IPS-NIHi11 (cell line): Measurements from ENCODE around the gene LDLRAD3.

Experiments
- DNase-seq: peaks from one replicate; pipeline ENCODE4 v3.0.0; 2012; ENCODE audit warnings: mixed read lengths, low spot score

LDLRAD3 gene

DNA sequence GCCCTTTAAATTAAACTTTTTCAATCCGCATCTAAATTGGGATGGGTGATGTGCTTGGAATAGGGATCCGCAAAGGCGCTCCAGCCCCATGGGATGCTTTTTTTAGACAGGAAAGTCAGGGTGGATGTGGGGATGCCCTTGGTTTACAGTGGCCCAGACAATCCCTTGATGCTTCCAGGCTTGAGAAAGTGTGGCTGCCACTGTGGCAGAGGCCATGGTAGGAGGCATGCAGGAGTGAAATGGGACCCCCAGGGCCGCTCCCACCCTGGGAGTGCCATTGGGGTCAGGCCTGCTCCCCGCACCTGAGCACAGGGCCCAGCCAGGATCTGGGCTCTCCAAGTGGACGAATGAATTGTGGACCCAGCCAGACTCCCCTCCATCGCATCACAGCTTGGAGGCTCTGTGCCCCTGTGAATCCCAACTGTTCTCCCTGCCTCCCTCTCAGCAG is 269.6 kb downstream of the LDLRAD3 start:
- no peak for DNase-seq

DNA sequence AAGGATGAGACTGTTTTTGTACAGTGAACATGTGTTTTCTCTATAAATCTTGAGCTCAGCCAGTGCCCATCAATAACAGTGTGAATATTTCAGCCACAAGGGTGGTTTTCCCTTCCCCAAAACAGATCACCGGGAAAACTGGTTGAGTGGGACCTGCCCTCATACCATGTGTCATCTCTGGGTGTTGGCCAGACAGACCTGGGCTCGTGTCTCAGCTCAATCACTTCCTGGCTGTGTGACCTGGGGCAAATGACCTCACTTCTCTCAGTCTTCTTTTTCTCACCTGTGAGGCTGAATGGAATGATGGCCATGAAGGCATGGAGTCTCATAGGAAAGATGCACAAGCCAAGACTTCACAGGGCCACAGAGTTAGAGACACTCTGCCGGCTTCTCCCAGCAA is 270.6 kb downstream of the LDLRAD3 start:
- no peak for DNase-seq

DNA sequence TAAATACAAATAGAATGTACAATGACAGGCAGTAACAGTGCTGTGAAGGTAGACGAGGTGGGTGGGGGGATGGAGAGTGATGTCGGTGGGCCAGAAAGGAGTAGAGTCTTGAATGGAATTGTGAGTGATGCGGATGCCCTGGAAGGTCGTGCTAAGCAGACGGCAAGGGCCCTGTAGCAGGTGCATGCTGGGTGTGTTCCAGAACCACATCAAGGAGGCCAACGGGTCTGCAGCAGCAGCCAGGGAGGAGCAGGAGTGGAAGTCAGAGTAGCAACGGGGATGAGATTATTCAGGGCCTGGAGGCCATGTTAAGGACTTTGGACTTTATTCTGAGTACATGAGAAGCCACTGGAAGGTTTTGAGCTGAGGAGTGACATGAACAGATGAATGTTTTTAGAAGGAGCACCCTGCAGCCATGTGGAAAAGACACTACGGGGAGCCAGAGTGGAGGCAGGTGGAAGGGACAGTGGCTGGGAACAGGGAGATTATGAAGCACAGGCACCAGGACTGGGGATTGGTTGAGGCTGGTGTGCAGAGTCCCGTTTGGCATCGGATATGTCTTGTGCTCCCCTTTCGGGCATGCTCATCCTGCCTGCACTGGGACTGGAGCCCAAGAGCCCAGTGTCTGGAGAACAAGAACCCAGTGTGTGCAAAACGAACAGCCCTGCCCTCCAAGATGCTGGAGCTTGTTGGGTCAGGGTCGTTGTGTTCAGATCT is 271.3 kb downstream of the LDLRAD3 start:
- no peak for DNase-seq

DNA sequence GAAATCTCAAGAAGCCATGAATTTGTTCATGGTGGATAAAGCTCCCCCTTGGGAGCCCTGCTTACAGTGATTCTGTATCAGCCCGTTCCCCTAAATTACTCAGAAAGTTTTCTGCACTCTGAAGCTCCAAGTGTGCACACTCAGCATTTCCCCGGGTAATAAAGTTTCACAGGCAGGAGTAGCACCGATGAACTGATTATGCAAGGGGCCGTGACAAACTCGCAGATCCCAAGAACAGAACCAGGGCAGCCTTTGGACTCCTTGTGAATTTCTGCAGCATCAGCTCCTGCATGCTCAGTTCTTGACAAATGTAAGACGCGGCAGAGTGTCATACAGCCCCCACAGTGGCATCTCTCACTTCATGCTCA is 271.8 kb downstream of the LDLRAD3 start:
- DNase-seq = no peak

DNA sequence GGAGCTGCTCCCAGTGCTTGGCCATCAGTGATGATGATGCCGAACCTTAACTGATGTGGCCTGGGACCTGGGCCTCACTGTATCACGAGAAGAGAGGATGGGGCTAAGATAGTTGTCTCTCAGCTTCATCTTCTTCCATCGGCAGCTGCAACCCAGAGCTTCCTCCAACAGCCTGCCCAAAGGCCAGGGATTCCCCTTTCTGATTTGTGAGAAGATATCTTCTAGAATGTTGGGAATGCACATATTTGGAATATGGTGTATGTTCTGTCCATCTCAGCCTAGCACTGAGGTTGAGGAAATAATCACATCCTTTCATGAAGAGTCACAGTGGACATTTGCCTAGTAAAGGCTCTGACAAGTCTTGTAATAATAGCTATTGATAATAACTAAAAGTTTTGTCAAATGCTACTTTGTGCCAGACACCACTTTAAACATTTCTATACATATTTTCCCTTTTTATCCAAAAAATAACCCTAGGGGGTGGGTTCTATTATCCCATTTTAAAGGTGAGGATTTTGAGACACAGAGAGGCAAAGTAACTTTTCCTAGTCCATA is 272.3 kb downstream of the LDLRAD3 start:
- DNase-seq = no peak

DNA sequence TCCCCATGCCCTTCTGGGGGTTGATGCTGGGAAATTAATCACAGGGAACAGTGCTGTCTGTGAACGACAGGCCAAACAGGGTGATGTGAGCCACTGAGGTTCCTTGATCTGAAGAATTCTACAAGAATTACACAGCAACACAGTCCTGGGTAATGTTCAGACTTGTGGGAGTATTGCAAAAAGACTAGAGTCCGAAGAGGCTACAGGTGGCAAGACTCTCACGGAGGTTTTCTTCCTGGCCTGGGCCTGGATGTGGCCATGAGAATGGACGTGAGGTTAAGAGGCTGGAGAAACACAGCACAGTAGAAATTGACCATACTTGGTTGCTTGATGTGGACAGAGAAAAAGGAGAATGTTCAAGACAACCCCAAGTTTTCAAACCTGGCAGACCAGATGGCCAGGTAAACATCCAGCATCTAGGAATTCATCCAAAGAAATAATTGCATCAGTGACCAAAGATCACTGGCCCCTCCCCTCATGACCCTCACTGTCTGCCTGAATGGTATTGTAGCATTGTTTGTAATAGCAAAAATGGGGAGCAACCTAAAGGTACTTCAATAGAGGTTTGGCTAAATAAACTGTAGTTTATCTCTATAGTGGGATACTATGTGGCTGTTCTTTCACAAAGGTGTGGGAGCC is 274.5 kb downstream of the LDLRAD3 start:
- DNase-seq = no peak

DNA sequence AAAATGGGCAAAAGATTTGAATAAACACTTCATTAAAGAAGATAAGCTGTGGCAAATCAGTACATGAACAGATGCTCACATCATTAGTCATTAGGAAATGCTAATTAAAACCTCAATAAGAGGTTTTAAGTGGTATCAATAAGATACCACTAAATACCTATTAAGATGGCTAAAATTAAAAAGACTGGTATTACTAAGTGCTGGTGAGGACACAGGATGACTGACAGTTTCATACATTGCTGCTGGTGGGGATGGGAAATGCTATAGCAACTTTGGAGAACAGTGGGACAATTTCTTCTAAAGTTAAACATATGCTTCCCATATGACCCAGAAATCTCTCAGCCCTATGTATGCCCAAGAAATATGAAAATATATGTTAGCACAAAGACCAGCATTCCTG is 276.1 kb downstream of the LDLRAD3 start:
- DNase-seq = no peak

DNA sequence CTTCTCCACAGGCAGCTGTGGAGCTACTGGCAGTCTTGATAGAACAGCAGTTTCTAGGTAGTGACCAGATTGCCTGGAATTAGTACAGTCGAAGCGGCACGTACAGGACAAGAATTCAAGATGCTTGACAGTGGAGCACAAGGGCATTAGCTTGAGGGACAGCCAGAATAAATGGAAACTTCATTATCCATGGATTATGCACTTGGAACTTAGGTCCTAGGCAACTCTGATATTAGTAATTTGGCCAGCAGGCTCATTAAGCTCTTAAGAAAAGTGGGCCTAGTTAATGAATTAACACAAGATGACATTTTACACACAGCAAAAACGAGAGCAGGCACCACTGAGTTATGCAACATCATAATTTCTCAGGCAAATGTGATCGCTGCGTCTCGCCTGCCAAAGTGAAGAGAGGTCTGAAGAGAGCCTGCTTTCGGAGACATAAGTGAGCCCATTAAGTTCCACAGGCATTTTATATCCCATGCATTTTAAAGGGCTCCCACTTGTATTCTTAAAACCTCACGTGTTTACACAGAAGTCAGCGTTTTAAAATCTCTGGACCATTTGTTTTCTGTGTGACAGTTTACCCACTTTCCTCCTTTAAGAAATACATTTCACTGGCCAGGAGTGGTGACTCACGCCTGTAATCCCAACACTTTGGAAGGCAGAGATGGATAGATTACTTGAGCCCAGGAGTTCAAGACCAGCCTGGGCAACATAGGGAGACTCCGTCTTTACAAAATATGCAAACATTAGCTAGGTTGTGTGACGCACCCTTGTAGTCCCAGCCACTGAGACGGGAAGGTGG is 279.2 kb downstream of the LDLRAD3 start:
- DNase-seq = no peak

DNA sequence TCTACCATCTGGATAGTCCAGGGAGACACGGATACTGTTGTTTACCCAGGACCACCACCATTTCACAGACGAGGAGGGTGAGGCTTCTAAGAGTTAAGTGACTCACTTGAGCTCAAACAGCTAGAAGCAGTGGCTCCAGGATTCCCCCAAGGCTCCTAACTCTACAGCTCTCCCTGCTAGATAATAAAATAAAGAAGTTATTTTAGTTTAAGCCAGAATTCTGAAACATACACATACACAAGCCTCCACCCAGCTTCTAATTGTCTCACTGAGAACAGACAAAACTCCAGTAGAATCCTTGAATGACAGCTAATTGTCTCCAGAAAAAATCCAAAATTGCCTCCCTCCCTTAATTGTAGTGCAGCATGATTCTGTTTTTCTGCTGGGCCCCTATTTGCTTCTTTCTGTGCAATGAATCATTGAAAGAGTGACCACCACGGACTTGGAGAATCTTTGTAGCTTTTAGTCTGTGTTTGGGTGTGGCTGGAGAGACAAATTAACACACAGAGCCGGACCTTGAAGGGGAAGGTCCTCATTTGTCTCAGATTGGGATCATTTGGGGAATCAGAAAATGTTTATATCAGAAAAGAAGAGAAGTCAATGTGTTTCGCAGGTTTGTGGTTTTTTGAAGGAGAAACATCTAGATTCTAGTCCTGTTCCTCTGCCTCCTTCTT is 280.5 kb downstream of the LDLRAD3 start:
- DNase-seq = no peak

DNA sequence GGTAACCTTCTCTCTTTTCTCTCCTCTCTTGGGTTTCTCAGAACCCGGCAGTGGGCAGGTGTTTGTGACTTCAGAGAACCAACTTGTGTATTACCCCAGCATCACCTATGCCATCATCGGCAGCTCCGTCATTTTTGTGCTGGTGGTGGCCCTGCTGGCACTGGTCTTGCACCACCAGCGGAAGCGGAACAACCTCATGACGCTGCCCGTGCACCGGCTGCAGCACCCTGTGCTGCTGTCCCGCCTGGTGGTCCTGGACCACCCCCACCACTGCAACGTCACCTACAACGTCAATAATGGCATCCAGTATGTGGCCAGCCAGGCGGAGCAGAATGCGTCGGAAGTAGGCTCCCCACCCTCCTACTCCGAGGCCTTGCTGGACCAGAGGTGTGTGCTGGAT is 283.2 kb downstream of the LDLRAD3 start:
- no peak for DNase-seq

DNA sequence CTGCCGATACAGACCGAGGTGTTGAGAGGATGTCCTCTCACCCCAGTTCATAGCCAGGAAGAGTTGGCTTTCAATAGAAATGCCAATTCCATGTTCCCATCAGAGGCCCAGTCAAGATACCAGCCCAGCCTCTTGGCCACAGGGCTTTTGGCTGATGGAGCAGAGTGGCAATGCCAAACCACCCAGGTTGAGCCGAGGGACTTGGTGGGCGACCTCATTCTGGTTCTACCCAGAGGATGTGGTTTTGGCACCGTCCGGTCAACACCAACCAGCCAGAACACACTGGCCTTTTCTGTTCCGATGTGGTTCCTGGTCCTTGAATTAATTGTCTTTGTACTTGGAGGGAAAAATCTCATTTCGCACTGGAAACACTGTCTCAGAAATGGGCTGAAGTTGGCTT is 284.8 kb downstream of the LDLRAD3 start:
- no peak for DNase-seq

DNA sequence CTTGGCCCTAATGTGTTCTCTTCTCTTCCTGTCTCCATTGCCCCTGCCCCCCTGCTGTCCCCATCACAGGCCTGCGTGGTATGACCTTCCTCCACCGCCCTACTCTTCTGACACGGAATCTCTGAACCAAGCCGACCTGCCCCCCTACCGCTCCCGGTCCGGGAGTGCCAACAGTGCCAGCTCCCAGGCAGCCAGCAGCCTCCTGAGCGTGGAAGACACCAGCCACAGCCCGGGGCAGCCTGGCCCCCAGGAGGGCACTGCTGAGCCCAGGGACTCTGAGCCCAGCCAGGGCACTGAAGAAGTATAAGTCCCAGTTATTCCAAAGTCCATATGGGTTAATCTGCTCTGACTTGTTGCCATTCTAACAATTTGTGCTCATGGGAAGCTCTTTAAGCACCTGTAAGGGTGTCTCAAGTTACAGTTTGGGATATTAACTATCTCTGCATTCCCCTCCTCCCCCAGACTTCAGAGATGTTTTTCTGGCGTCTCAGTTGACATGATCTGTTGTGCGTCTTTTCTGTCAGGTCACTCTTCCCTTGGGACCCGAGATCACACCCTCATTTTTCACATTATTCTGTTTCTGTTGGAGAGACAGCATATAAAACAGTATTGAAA is 285.3 kb downstream of the LDLRAD3 start:
- DNase-seq = no peak

DNA sequence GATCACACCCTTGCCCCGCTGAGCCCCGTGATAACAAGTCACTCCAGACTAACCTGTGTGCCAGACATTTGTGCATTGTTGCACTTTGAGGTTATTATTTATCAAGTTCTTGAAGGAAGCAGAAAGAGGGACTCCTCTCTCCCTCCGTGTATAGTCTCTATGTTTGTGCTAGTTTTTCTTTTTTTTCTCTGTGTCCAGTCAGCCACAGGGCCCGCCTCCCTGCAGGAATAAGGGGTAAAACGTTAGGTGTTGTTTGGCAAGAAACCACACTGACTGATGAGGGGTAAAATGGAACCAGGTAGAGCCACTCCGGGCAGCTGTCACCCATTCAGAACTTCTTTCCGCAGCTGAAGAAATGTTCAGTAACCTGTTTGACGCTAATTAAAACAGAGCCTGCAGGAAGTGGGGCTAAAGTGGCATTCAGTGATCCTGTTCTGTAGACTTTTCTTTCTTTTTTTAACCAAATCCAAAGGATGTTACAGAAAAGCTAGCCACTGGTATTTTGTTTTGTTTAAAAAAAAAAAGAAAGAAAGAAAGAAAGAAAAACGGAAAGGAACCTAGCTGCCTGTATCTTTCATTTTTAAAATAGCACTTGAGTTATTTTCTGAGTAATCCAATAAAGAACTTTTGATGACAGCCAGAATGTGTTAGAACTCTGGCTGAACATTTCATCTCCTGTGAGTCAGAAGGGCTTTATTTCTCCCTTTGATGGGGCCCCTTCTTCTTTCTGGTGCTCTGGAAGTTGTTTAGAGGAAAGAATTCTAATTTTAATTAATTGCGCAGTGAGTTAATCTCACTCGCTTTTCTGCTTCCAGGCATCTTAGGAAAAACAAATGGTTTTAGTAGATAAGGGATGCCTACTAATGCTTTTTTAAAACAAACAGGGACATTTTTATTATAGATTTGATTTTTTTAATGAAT is 287.2 kb downstream of the LDLRAD3 start:
- no peak for DNase-seq

DNA sequence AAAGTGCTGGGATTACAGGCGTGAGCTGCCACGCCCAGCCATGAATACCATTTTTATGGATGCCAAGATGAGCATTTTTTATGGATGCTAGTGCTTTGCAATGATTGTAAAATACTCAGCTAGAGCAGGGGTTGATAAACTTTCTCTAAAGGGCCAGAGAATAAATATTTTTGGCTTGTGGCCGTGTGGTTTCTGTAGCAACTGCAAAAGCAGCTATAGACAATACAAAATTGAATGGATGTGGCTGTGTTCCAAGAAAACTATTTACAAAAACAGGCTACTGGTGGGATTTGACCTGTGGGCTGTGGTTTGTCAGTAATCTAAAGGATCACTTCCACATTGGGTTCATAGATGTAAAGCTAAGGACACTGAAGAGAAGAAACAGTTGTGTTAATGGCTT is 289.3 kb downstream of the LDLRAD3 start:
- DNase-seq = no peak

DNA sequence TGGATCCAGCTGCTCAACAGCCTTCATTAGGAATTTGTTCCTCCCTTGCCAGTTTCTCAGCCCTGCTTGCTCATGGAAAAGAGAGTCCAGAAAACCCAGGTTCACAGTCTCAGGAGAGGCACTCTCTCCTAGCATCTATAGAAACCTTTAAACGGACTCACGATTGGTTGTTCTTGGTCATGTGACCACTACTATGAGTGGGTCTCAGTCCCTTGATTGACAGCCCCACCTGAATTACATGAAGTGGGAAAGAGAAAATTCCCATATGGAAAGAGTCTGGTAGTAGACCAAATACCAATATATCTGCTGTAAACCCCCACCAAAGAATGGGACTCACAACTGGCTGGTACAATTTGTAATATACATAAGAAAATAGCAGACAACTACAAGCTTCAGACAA is 291.0 kb downstream of the LDLRAD3 start:
- DNase-seq = no peak

DNA sequence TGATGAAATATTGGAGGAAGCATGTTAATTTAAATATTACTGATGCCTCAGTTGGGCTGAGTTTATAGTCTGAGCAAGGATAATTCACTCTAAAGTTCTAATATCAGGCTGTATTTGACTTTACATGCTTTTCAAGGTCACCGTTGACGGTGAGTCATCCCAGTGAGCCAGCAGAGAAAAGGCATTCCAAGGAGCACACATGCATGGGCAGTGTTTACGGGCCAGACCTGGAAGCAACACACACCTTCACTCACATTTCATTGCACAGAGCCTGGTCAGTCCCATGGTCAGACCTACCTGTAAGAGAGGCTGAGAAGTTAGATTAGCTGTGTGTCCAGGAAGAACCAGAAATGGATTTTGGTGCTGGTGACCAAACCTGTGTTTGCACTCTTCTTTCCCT is 291.9 kb downstream of the LDLRAD3 start:
- no peak for DNase-seq

DNA sequence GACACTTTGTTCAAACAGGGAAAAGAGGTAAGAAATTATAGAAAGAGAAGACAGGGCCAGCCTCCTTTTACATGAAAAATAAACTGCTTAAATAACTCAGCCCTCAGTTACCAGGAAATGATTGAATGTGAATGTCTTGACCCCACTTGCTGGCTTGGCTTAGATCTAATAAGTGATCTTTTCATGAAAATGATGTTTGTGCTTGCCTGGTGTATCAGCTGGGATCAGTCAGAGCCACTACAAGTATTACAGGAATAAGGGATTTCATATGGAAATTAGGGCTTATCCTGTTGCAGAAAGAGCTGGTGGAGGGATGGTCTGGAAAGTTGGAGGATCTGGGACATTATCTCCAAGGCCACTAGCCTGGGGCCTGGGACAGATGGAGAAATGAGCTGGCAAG is 293.5 kb downstream of the LDLRAD3 start:
- no peak for DNase-seq

DNA sequence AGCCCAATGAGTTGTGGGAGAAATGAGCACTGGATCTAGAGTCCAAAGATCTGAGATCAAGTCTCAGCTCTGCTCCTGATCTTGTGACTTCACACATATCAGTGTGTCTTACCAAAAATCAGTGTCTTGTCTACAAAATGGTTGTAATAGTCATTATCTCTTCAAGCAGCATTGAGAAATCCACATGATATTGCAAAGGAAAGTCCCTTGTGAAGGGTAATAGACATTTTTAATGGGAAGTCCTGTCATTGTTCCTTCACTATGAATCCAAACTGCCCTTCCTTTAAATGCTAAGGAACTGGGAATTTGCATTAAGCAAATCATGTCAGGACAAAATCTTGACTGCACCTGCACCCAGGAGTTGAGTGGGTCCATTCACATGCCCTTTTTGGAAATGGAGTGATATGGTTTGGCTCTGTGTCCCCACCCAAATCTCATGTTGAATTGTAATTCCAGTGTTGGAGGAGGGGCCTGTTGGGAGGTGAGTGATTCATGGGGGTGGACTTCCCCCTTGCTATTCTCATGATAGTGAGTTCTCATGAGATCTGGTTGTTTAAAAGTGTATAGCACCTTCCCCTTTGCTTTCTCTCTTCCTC is 294.3 kb downstream of the LDLRAD3 start:
- no peak for DNase-seq

DNA sequence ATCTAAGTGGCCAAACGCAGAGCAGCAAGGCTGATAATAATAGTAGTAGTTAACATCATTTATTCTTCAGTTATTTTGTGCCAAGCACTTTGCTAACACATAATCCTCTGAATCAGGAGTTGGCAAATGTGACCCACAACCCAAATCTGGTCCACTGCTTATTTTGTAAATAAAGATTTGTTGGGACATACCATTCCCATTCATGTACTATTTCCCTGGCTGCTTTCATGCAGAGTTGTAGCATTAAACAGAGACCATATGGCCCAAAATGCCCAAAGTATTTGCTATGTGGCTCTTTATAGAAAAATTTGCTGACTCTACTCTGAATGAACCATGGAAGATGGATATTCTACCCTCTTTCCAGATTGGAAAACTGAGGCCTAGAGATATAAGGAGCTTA is 295.0 kb downstream of the LDLRAD3 start:
- DNase-seq = no peak

DNA sequence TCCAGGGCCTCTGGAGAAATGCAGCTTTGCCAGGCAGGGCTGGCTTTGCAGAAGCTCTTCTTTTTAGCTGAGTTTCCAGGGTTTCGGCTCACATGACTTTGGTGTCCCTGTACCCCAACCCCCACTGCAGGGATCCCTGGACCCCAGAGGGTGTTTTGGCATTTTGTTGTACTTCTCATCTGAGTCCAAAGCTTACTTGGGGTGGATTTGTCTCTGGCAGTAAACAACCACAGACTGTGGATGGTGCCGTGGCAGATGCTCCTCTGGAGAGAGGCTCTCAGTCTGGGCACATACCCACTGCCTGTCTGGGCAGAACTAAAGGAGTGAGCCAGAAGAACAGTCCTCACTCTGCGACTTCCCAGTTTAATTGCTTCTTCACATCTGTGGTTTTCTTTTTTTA is 295.8 kb downstream of the LDLRAD3 start:
- DNase-seq = no peak
